Measurements from ENCODE around the gene OCRL.

Gene OCRL

GRCh38 chrX:129634541-129634940 is 94.5 kb downstream of the OCRL start:
- DNase-seq (ENCODE audit: low read depth in 3 of 3), result no peak

- DNase-seq (ENCODE audit: low read depth in 3 of 3), result no peak
Observed at GRCh38 chrX:129636175-129636681, 96.2 kb downstream of the OCRL start.

DNA sequence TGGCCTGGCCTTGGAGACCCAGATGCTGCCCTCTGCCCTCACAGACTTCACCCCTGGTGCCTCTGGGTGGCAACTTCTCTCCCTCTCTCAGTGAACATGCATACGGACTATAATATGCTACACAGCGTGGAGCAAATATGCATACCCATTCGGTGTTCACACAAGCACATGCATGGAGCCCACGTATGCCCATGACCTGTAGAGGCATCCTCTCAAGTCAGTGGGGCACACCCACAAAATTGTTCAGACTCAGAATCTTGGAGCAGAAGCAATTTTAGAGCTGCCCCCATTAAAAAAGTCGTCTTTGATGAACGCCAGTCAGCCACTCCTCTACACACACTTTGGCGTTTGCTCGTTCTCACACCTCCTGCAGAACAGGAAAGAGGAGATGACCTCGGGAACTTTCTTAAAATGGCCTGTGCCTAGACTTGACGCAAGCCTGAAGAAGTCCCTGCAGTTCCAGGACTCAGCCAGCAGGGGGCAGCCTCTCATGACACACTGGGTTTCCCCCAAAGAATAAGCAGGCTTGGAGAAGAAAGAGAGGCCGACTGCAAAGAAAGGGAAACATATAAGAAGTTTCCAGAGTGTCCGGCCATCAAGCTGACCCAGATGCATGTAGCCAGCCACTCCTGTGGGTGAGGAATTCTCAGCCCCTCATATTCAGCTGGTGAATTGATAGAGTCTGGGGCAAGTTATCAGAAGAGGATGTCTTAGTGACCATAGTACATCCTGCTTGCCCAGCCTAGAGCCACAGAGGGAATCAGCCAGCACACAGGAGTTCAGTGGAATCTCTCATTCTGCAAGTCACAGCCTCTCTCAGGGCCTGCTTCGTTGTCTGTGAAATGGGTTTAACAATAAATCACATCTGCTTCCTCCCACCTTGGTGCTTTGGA is 97.4 kb downstream of the OCRL start:
- DNase-seq (ENCODE audit: low read depth in 3 of 3), result peak; percentile 43 to 60 (median 48)

DNA sequence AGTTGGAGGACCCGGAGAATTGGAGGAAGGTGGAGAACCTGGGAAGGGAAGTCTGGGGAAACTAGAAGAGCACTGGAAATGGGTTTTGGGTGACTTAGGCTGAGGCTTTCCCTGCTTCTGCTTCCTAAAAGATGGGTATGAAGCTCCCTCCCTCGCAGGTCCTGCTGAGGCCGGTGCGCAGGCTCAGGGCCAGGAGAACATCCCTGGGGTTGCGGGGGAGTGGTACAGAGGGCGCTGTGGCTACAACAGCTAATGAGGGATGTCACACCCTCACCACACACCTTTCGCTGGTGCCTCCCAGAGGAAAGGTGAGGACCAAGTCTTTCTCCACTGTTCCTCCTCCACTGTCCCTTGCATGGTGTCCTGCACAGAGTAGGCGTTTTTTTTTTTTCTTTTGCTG is 98.9 kb downstream of the OCRL start:
- no peak for DNase-seq (ENCODE audit: low read depth in 3 of 3)

DNA sequence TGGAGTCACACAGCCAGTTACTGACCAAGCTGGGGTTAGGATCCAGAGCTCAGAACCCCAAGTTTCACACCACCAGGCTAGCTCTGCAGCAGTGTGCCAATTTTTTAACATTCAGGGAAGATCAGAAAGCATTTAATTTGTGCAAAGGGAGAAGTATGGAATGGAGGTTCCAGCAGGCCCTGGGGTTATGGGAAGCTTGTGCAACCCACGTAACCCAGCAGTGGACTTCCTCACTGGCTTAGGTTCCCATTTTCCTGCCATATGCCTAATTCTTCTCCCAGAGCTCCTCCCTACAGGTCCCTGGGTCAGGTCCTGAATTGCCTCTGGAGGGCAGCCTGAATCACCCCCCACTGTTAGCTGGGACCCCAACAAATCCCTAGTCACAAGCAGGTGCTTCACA is 100.7 kb downstream of the OCRL start:
- DNase-seq (ENCODE audit: low read depth in 3 of 3), result no peak

DNA sequence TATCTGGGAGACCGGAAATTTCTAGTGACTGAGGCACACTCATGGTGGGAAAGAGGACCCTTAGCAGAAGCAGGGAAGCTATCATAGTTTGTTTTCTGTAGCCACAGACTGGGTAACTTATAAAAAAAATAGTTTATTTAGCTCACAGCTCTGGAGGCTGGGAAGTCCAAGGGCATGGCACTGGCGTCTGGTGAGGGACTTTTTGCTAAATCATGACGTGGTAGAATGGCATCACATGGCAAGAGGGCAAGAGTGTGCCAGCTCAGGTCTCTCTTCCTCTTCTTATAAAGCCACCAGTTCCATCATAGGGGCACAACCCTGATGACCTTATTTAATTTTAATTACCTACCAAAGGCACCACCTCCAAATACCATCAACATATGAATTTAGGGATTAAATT is 101.4 kb downstream of the OCRL start:
- DNase-seq (ENCODE audit: low read depth in 3 of 3), result no peak

DNA sequence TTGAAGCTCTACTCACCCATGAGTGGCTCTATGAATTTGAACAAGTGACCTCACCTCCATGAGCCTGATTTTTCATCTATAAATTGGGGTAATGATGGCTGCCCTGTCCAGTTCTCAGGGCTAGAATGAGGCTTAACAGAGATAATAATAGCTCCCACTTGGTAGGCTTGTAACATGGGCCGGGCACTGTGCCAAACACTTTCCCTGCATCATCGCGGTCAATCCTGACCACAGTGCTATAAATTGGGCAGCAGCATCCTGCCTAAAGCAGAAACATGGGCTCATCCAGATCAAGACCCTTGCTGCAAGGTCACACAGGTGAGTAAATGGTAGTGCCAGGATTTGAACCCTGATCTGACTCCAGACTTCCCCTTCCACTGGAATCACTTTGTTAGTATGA is 101.9 kb downstream of the OCRL start:
- no peak for DNase-seq (ENCODE audit: low read depth in 3 of 3)

All from stimulated activated CD4-positive, alpha-beta T cell treated with anti-CD3 and anti-CD28 coated beads, TNF-alpha, amount 100 ng/mL, for 4 hours (primary cell).